Stimulated activated CD4-positive, alpha-beta T cell treated with anti-CD3 and anti-CD28 coated beads, Interleukin-1b, Interleukin-23, amount 100 ng/mL, for 24 hours (primary cell): Measurements from ENCODE around the gene PRKN.
"Not testable (repeated sequence)": the region's sequence is repeated elsewhere in the genome, so short reads cannot be mapped to it uniquely, and the experiment has no call there.

Experiments
- DNase-seq, 4 experiments: peaks; one replicate each; pipeline ENCODE4 v3.0.0-alpha.2; 2020; ENCODE audit warnings: low read depth in 4 of 4, low spot score in 1 of 4

PRKN gene

GRCh38 chr6:161349886-161350285 is 1377.7 kb downstream of the PRKN start:
- no peak for DNase-seq

GRCh38 chr6:161348628-161348994 is 1379.0 kb downstream of the PRKN start:
- DNase-seq = no peak

- no peak for DNase-seq
Observed at GRCh38 chr6:161347988-161348627, 1379.5 kb downstream of the PRKN start.

GRCh38 chr6:161347125-161347524 is 1380.4 kb downstream of the PRKN start:
- DNase-seq = no peak

- no peak for DNase-seq
Observed at GRCh38 chr6:161346717-161347116, 1380.8 kb downstream of the PRKN start.

GRCh38 chr6:161344626-161345025 is 1382.9 kb downstream of the PRKN start:
- no peak for DNase-seq

GRCh38 chr6:161342039-161342438 is 1385.5 kb downstream of the PRKN start:
- DNase-seq = no peak

GRCh38 chr6:161341638-161342037 is 1385.9 kb downstream of the PRKN start:
- DNase-seq = no peak

GRCh38 chr6:161338015-161338414 is 1389.6 kb downstream of the PRKN start:
- DNase-seq = no peak

- no peak for DNase-seq
Observed at GRCh38 chr6:161336479-161336878, 1391.1 kb downstream of the PRKN start.

GRCh38 chr6:161333410-161333809 is 1394.2 kb downstream of the PRKN start:
- DNase-seq = no peak

GRCh38 chr6:161331402-161332081 is 1396.0 kb downstream of the PRKN start:
- DNase-seq = not testable (repeated sequence)

- DNase-seq = no peak
Observed at GRCh38 chr6:161327360-161327953, 1400.1 kb downstream of the PRKN start.

- no peak for DNase-seq
Observed at GRCh38 chr6:161319231-161319630, 1408.3 kb downstream of the PRKN start.

- DNase-seq = no peak
Observed at GRCh38 chr6:161318456-161318855, 1409.1 kb downstream of the PRKN start.

GRCh38 chr6:161316531-161316930 is 1411.0 kb downstream of the PRKN start:
- no peak for DNase-seq

- not testable (repeated sequence) for DNase-seq
Observed at GRCh38 chr6:161315246-161315917, 1412.2 kb downstream of the PRKN start.

- not testable (repeated sequence) for DNase-seq
Observed at GRCh38 chr6:161314541-161315245, 1412.9 kb downstream of the PRKN start.

- no peak for DNase-seq
Observed at GRCh38 chr6:161313940-161314509, 1413.5 kb downstream of the PRKN start.

GRCh38 chr6:161313475-161313874 is 1414.1 kb downstream of the PRKN start:
- DNase-seq = not testable (repeated sequence)

GRCh38 chr6:161309774-161310173 is 1417.8 kb downstream of the PRKN start:
- DNase-seq = not testable (repeated sequence)
